Testis (tissue), 2 donors: ENCODE results near the gene GRHL3.

Experiments used
- CTCF ChIP-seq, 3 experiments: fragments of 450-650 bp in 2 of 3; fragments of 200-600 bp in 1 of 3; sonication (generic) in 1 of 3; IDR thresholded peaks; one replicate each; pipeline ENCODE4 v1.5.1; 2016 to 2019; ENCODE audit warnings: antibody characterized with exemption in 3 of 3, mild to moderate bottlenecking in 2 of 3, moderate library complexity in 1 of 3
- POLR2A ChIP-seq: fragments of 450-650 bp; IDR thresholded peaks from one replicate; pipeline ENCODE4 v1.6.1; 2017; ENCODE audit warnings: antibody characterized with exemption, mild to moderate bottlenecking, moderate library complexity

- TF ChIP-seq POLR2A, result no peak
- no peak for TF ChIP-seq CTCF (IDR thresholded peaks at IDR 0.05)
These were observed 25.5 kb upstream of the GRHL3 start for GRCh38 chr1:24293392-24294227.
